Natural killer cell treated with Interleukin-12 subunit alpha and Interleukin-12 subunit beta and Interleukin-15 and Interleukin-18, amount 100 ng/mL, for 72 hours (primary cell): ENCODE measurements around the gene PLCZ1. TPM values are rescaled to one million over a fixed set of nuclear protein-coding genes. Genes with fewer than 3 reads are reported as not detected.

Source experiments
- ATAC-seq, 2 donors: fragments of 150-1000 bp; cut with Tn5 transposase in 1 of 2; sonication (Bioruptor Pico), chemical (Tn5 transposase) in 1 of 2; 2 replicates each; pipeline ENCODE4 v1.10.0; 2021
- DNase-seq: peaks from one replicate; pipeline ENCODE4 v3.0.0; 2022; ENCODE audit warnings: low spot score
- H3K27ac Mint-ChIP-seq, 2 donors: 1 replicate in 1 of 2; 2 replicates in 1 of 2; pipeline ENCODE4 v1.8.0; 2022; ENCODE audit warnings: mixed read lengths in 2 of 2, mild to moderate bottlenecking in 1 of 2, moderate library complexity in 1 of 2
- H3K27me3 Mint-ChIP-seq, 2 donors: 1 replicate in 1 of 2; 2 replicates in 1 of 2; pipeline ENCODE4 v1.8.0; 2022; ENCODE audit warnings: mixed read lengths in 2 of 2
- H3K36me3 Mint-ChIP-seq: one replicate; pipeline ENCODE4 v1.8.0; 2022; ENCODE audit warnings: mixed read lengths
- H3K4me1 Mint-ChIP-seq, 2 donors: 1 replicate in 1 of 2; 2 replicates in 1 of 2; pipeline ENCODE4 v1.8.0; 2022; ENCODE audit warnings: low read depth in 2 of 2, mixed read lengths in 2 of 2, mild to moderate bottlenecking in 1 of 2
- H3K4me3 Mint-ChIP-seq: one replicate; pipeline ENCODE4 v1.8.0; 2022; ENCODE audit warnings: mixed read lengths
- H3K9me3 Mint-ChIP-seq: 2 replicates; pipeline ENCODE4 v1.8.0; 2022; ENCODE audit warnings: mixed read lengths
- total RNA-seq, 2 donors: library from RNA; stranded (reverse); gene quantifications; one replicate each; pipeline ENCODE4 v1.2.3, GENCODE V29; 2022

The PLCZ1 gene
- total RNA-seq, 2 donors from 2014 or later: not detected

DNA sequence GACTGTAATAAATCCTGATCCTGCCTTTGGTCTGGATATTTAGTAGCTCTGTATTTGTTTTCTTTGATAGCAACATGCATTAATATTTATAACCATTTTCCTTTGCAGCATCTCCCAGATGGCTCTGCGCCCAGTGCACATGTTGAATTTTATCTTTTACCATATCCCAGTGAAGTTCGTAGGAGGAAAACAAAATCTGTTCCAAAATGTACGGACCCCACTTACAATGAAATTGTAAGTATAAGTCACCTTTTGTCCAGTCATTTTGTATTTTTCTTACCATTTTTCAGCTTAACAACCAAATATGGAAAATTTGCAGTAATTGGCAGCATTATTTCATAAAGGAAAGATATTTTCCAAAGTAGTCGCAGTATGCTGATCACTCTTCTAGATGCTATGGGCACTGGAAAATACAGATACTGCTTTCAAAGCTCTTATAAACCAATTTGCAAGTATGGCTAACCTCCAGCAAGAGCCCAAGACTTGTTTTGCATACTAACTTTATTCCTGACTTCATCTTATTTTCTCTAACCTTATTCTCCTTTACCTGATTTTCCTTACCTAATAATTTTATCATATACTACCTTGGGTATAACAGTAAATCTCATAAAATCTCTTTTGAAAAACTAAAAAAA is 97.4 kb downstream of the PLCZ1 start:
- Mint-ChIP-seq H3K27me3 (no peaks in the 10 kb centered on the region), H3K36me3 (no peaks in the 10 kb centered on the region), H3K27ac (no peak overlapping the region), H3K4me3 (no peak overlapping the region), H3K9me3 (peaks cover 15% of the 10 kb centered on the region), H3K4me1 (no peaks in the 10 kb centered on the region)
- DNase-seq (no peak), ATAC-seq (no peak)

DNA sequence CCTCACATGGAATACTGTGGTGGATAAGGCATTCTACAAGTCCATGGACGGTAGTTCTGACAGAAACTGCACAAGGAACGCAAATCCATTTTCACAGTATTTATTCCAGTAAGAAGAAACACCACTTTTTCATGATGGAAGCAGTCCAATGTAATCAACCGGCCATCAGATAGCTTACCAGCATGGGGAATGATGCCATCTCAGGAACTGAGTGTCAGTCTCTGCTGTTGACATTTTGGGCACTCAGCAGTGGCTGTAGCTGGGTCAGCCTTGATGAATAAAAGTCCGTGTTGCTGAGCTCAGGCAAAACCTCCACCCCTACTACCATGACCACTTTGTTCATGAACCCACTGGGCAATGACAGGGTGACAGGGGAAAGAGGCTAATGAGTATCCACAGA is 103.4 kb downstream of the PLCZ1 start:
- no peaks in the 10 kb centered on the region for H3K4me1 Mint-ChIP-seq
- no peaks in the 10 kb centered on the region for H3K27me3 Mint-ChIP-seq
- no peak for DNase-seq
- H3K4me3 Mint-ChIP-seq: no peak overlapping the region
- H3K9me3 Mint-ChIP-seq: peaks cover 15% of the 10 kb centered on the region
- no peaks in the 10 kb centered on the region for H3K36me3 Mint-ChIP-seq
- no peak for ATAC-seq
- no peak overlapping the region for H3K27ac Mint-ChIP-seq

Other genes with a start within 250 kb of the PLCZ1 start
- not detected for gene CAPZA3, start 107 bp upstream of the PLCZ1 start, total RNA-seq